Neural progenitor cell (in vitro differentiated cells): ENCODE data around the gene PFKFB4.

Experiments used
- CTCF ChIP-seq: fragments of 200-600 bp; sonication (generic); IDR thresholded peaks from 2 replicates; pipeline ENCODE4 v1.5.1; 2017; ENCODE audit warnings: antibody characterized with exemption, mild to moderate bottlenecking
- EZH2phosphoT487 ChIP-seq: fragments of 200-600 bp; sonication (generic); IDR thresholded peaks from 2 replicates; pipeline ENCODE4 v1.6.1; 2017; ENCODE audit warnings: antibody characterized with exemption

DNA sequence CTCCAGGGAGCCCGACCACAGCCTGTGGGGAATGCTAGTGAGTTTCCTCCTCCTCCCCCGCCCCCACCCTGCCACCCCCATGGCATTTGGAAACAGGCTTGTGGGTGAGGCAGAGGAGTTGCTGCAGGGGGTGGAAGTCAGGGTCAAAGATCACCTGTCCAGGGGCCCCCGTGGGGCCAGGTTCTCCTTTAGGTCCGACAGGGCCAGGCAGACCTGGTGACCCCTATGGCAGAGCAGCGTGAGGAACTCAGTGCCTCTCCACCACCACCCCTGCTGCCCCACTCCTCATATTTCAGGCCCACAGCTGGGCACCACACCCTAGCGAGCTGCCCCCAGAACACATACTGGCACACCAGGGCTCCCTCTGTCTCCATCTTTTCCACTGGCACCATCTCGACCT, 15.9 kb upstream of the PFKFB4 start:
- TF ChIP-seq CTCF (no peak), EZH2phosphoT487 (no peak)
